ENCODE measurements around the gene GNLY. TPM values are rescaled to one million over a fixed set of nuclear protein-coding genes. Genes with fewer than 3 reads are reported as not detected.
A peak's percentile ranks its signal among the peaks of the same experiment; 100 is the strongest.

The GNLY gene
- total RNA-seq, 1 donor from 2014 or later = not detected

DNA sequence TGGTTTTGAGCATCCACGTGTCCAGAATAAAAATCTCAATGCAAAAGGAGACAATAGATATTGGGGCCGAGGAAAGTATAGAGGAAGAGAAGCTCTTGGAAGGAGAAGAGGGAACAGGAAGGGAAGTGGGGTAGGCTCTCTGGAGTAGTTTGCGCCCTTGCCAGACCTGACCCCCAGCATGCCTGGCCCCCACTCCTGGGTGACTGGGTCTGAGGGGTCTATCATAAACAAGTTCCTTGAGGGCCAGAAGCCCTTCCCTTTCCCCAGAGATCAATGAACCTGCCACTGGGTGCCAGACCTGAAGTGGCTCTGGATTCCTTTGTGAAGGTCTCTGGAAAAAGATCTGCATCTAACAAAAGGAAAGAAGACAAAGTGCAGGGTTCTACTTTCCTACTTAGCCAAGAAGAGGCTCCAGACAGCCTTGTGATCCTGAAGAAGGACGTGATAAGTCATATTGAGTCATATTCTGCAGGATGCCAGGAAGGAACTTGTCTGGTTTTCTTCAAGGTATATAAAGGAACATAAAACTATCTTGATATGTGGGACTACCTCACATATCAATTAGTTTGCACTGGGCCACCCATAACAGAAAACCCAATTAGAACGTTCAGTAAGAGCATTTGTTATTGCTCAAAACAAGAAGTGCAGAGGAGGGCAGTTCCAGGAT lies 40.9 kb downstream of the GNLY start:
- DNase-seq (ENCODE audit: low spot score) = peak; percentile 73
- H3K36me3 Mint-ChIP-seq (ENCODE audit: low read depth) = no peaks in the 10 kb centered on the region
- no peaks in the 10 kb centered on the region for H3K4me1 Mint-ChIP-seq (ENCODE audit: low read depth)
- no peak overlapping the region for H3K4me3 Mint-ChIP-seq (ENCODE audit: unreplicated experiment)
- TF ChIP-seq, protein P1, sequence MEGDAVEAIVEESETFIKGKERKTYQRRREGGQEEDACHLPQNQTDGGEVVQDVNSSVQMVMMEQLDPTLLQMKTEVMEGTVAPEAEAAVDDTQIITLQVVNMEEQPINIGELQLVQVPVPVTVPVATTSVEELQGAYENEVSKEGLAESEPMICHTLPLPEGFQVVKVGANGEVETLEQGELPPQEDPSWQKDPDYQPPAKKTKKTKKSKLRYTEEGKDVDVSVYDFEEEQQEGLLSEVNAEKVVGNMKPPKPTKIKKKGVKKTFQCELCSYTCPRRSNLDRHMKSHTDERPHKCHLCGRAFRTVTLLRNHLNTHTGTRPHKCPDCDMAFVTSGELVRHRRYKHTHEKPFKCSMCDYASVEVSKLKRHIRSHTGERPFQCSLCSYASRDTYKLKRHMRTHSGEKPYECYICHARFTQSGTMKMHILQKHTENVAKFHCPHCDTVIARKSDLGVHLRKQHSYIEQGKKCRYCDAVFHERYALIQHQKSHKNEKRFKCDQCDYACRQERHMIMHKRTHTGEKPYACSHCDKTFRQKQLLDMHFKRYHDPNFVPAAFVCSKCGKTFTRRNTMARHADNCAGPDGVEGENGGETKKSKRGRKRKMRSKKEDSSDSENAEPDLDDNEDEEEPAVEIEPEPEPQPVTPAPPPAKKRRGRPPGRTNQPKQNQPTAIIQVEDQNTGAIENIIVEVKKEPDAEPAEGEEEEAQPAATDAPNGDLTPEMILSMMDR (IDR thresholded peaks at IDR 0.05) = no peak
- H3K27me3 Mint-ChIP-seq (ENCODE audit: low read depth) = peaks cover 33% of the 10 kb centered on the region
- no peak overlapping the region for H3K27ac Mint-ChIP-seq (ENCODE audit: unreplicated experiment)
- no peaks in the 10 kb centered on the region for H3K9me3 Mint-ChIP-seq (ENCODE audit: low read depth)

DNA sequence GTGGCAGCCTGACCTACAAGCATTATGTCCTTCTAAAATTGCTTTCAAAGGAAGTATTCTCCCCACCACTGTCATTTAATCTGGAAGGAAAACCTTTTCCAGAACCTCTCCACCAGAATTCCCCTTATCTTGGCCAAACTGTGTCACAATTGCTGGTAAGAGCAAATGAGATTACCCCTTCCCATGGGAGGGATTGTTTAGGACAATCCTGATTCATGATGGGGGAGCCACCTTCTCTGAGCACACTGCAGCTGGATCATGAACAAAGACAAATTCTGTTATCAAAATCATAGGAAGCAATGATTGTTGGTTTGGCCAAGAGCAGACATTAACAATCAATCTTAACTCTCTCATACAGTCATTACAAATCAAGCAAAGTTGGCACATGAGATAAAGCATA lies 41.5 kb downstream of the GNLY start:
- TF ChIP-seq, protein P1 (IDR thresholded peaks at IDR 0.05) = no peak
- H3K36me3 Mint-ChIP-seq (ENCODE audit: low read depth) = no peaks in the 10 kb centered on the region
- H3K9me3 Mint-ChIP-seq (ENCODE audit: low read depth) = no peaks in the 10 kb centered on the region
- DNase-seq (ENCODE audit: low spot score) = no peak
- peaks cover 33% of the 10 kb centered on the region for H3K27me3 Mint-ChIP-seq (ENCODE audit: low read depth)
- H3K27ac Mint-ChIP-seq (ENCODE audit: unreplicated experiment) = no peak overlapping the region
- H3K4me3 Mint-ChIP-seq (ENCODE audit: unreplicated experiment) = no peak overlapping the region
- H3K4me1 Mint-ChIP-seq (ENCODE audit: low read depth) = no peaks in the 10 kb centered on the region

DNA sequence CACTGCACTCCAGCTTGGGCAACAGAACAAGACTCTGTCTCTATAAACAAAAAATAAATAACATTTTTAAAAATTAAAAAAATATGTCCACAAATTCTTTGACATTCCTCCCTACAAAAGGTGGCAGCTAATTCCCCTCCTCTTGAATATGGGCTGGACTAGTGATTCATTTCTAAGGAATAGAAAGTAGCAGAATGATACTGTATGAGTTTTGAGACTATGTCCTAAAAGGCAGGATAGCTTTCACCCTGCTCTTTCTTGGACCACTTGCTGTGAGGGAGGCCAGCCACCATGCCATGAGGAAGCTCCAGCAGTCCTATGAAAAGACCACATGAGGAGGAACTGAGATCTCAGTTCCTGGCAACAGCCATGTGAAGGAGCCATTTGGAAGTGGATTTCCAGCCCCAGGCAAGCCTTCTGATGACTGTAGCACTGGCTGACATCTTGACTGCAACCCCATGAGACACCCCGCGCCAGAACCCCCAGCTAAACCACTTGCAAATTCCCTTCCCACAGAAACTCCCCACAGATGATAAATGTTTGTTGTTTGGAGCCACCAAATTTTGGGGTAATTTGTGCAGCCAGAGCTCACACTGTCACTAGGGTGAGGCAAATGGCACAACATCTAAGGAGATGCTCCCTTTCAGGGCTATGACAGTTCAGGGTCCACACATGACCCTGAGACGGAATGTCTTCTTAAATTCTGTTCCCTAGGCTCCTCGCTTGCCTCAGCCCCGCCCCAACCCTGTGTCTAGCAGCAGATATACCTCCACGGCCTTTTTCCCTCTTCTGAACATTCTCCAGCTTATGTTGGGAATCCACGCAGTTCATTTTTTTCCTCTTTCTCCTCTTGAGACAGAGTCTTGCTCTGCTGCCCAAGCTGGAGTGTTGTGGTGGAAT lies 42.5 kb downstream of the GNLY start:
- TF ChIP-seq, protein P1 (IDR thresholded peaks at IDR 0.05) = no peak
- peak; percentile 14 for DNase-seq (ENCODE audit: low spot score)
- Mint-ChIP-seq H3K4me3 (ENCODE audit: unreplicated experiment) (no peak overlapping the region), H3K27ac (ENCODE audit: unreplicated experiment) (no peak overlapping the region), H3K9me3 (ENCODE audit: low read depth) (no peaks in the 10 kb centered on the region), H3K36me3 (ENCODE audit: low read depth) (peaks cover 1% of the 10 kb centered on the region), H3K4me1 (ENCODE audit: low read depth) (peaks cover 6% of the 10 kb centered on the region), H3K27me3 (ENCODE audit: low read depth) (peaks cover 30% of the 10 kb centered on the region)

DNA sequence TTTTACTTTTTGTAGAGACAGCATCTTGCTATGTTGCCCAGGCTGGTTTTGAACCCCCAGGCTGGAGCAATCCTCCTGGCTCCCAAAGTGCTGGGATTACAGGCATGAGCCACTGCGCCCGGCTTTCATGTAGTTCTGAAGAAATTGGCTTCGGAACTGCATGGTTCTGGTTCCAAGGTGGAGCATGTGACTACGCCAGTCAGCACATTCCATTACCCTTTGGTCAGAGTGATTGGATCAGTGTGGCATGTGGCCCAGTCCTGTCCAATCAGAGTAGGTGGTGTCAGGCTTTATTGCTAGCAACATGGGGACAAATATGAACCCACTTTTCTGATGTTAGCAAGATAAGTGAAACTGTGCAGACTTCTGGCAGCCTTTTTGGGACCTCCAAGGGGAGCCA lies 43.3 kb downstream of the GNLY start:
- H3K27me3 Mint-ChIP-seq (ENCODE audit: low read depth) = peaks cover 29% of the 10 kb centered on the region

DNA sequence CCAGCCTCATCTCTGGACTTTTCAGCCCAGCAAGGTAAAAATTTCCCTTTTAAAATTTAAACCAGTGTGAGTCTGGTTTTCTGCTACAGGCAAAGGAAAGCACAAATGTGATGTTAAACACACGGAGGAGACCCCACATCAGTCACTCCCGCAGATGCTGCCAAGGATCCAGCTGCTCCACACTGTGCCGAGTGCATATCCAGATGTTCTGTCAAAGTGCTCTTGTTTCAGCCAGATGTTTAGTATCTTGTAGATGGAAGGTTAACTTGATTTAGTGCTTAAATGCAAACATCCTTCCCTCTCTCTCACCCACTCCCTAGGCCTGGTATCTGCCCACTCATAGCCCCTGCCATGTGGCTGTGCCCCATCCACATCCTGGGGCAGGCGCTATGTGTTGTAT lies 43.8 kb downstream of the GNLY start:
- Mint-ChIP-seq H3K4me1 (ENCODE audit: low read depth) (peaks cover 18% of the 10 kb centered on the region), H3K36me3 (ENCODE audit: low read depth) (peaks cover 1% of the 10 kb centered on the region), H3K4me3 (ENCODE audit: unreplicated experiment) (no peak overlapping the region), H3K27ac (ENCODE audit: unreplicated experiment) (no peak overlapping the region), H3K27me3 (ENCODE audit: low read depth) (peaks cover 25% of the 10 kb centered on the region), H3K9me3 (ENCODE audit: low read depth) (no peaks in the 10 kb centered on the region)
- TF ChIP-seq, protein P1 (IDR thresholded peaks at IDR 0.05) = no peak
- DNase-seq (ENCODE audit: low spot score) = peak; percentile 14

More for the DNA sequence above, 43.3 kb downstream of the GNLY start:
- Mint-ChIP-seq H3K4me3 (ENCODE audit: unreplicated experiment) (no peak overlapping the region), H3K4me1 (ENCODE audit: low read depth) (peaks cover 14% of the 10 kb centered on the region), H3K27ac (ENCODE audit: unreplicated experiment) (no peak overlapping the region), H3K36me3 (ENCODE audit: low read depth) (peaks cover 1% of the 10 kb centered on the region), H3K9me3 (ENCODE audit: low read depth) (no peaks in the 10 kb centered on the region)
- TF ChIP-seq, protein P1 (IDR thresholded peaks at IDR 0.05) = no peak
- DNase-seq (ENCODE audit: low spot score) = peak; percentile 25

All from chondrocyte (in vitro differentiated cells).